Renal cortex interstitium (tissue), 11 donors: ENCODE results near the gene CACNG7. TPM values are rescaled to one million over a fixed set of nuclear protein-coding genes. Genes with fewer than 3 reads are reported as not detected.

ENCODE experiments used
- DNase-seq, 11 donors: peaks; one replicate each; pipeline ENCODE4 v3.0.0-alpha.2; 2013; ENCODE audit warnings: low read depth in 9 of 11, low spot score in 4 of 11; ENCODE audit errors: extremely low read depth in 1 of 11
- polyA plus RNA-seq, 3 donors: library from polyadenylated mRNA; unstranded; fragments of 120-200 nt; gene quantifications; one replicate each; pipeline ENCODE4 v1.2.1, GENCODE V29; 2013; ENCODE audit not compliant: insufficient read length in 3 of 3

CACNG7 gene
- polyA plus RNA-seq, 3 donors, result 0.23 to 1.0 (median 0.45) TPM

- no peak for DNase-seq
Measured at GRCh38 chr19:53898166-53898565, 10.9 kb upstream of the CACNG7 start.

GRCh38 chr19:53898636-53899341 lies 10.3 kb upstream of the CACNG7 start:
- DNase-seq, result no peak

GRCh38 chr19:53900191-53900860 lies 8.8 kb upstream of the CACNG7 start:
- DNase-seq, result no peak

GRCh38 chr19:53903055-53903680 lies 5.9 kb upstream of the CACNG7 start:
- peak in 9 of 11 donors; percentile 51 to 77 (median 68) for DNase-seq

DNA sequence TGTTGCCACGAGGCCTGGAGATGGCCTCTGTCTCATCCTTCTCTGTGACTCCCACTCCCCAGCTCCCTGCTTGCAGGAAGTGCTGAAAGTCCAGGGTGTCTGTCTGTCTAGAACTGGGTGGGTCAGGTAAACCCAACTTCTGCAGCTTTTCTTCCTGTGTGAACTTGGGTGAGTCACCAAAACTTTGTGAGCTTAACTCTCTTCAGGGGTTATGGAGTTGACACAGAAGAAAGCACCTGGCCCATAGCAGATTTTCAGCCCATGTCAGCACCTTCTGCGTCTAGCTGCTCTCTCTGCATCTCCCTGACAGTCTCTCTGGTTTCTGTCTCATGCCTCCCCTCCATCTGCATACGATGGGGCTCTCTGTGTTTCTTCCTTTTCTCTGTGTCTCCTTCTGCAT lies 4.2 kb upstream of the CACNG7 start:
- no peak for DNase-seq

DNA sequence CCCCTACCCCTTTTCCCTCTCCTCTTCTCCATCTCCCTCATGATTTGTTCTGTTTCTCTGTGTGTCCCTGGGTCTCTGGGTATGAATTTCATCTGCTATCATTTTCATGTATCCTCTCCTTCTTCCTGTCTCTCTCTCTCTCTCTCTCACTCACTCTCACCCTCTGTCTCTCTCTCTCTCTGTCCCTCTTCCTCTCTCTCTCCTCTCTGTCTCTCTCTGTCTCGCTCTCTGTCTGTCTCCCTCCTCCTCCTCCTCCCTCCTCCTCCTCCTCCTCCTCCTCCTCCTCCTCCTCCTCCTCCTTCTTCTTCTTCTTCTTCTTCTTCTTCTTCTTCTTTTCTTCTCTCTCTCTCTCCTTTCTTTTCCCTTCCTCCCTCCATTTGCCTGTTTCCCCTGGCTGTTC lies 3.3 kb upstream of the CACNG7 start:
- DNase-seq, result no peak

- DNase-seq, result no peak
Measured at GRCh38 chr19:53906211-53907192, 2.6 kb upstream of the CACNG7 start.

DNA sequence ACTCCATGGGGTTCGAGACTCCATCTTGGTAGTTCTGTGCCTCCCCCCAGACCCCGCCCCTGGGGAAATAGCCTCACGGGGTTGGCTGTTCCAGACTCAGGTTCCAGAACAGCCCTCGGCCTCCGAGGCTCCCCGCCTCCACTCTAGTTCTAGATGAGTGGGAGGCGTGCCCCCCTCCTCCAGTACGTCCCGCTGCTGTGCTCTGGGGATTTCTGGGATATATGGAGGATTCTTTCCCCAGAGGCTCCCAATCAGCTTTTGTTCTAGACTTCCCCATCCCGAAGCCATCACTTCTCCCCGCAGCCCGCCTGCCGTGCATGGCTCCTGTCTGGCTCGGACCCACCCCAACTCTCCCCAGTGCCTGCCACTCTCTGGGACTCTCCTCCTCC lies 1.9 kb upstream of the CACNG7 start:
- DNase-seq, result no peak

GRCh38 chr19:53907690-53908089 lies 1.4 kb upstream of the CACNG7 start:
- DNase-seq, result no peak

GRCh38 chr19:53908106-53908934 lies 758 bp upstream of the CACNG7 start:
- DNase-seq, result no peak

DNA sequence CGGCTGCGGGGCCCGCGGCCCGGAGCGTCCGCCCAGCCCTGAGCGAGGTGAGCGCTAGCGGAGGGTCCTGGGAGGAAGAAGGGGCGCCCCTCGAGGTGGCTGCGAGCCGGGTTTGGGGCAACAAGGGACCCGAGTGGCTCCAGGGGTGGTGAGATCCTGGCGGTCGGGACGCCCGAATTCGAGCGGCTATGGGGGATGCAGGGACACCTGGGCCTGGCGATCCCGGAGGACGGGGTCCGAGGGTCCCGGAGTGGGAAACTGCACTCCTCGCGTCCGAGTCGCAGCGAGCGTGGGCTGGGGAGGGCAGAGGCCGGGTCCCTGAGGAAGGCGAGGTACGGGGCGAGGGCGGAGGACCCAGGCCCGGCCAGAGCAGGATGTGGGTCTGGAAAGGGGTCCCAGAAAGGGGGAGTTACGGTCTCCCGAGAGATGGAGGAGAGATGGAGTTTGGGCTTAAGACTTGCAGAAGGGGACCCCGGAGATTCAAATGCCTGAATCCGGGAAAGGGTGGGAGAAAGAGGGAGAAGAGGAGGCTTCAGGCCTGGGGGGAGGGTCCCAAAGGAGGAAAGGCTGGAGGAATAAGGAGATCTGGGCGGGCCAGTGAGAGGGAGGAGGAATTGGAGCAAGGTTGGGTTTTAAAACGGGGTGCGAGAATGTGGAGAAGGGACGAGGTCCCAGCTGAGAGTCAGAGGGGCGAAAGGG lies 542 bp downstream of the CACNG7 start:
- no peak for DNase-seq

- no peak for DNase-seq
Measured at GRCh38 chr19:53910170-53910518, 1.1 kb downstream of the CACNG7 start.

DNA sequence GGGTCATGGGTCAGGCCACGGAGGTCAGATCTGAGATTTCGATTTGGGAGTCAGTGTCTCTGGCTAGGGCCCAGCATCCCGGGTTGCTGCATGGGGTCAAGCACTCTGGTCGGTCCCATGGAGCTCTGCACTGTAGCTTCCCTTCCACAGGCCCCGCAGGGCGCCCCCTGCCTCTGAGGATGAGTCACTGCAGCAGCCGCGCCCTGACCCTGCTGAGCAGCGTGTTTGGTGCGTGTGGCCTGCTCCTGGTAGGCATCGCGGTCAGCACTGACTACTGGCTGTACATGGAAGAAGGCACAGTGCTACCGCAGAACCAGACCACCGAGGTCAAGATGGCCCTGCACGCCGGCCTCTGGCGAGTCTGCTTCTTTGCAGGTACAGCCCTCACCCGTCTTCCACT lies 3.6 kb downstream of the CACNG7 start:
- DNase-seq, result no peak

- no peak for DNase-seq
Measured at GRCh38 chr19:53915000-53915399, 5.9 kb downstream of the CACNG7 start.

- no peak for DNase-seq
Measured at GRCh38 chr19:53916004-53916403, 6.9 kb downstream of the CACNG7 start.

GRCh38 chr19:53917356-53917755 lies 8.3 kb downstream of the CACNG7 start:
- no peak for DNase-seq

GRCh38 chr19:53927739-53928138 lies 18.7 kb downstream of the CACNG7 start:
- DNase-seq, result peak in 10 of 11 donors; percentile 50 to 84 (median 66)

GRCh38 chr19:53936029-53936428 lies 27.0 kb downstream of the CACNG7 start:
- DNase-seq, result no peak
